Karpas-422 (cell line): ENCODE results near the gene TRIOBP. TPM values are rescaled to one million over a fixed set of nuclear protein-coding genes. Genes with fewer than 3 reads are reported as not detected.

Source experiments
- DNase-seq: peaks from one replicate; pipeline ENCODE4 v3.0.0-alpha.2; 2015
- H2AFZ ChIP-seq: fragments of 200-600 bp; sonication (generic); 2 replicates; pipeline ENCODE4 v1.6.1; 2014; ENCODE audit warnings: antibody characterized with exemption, low read length, mixed read lengths
- H3K27ac ChIP-seq: fragments of 200-600 bp; sonication (generic); 2 replicates; pipeline ENCODE4 v1.5.1; 2014; ENCODE audit warnings: mild to moderate bottlenecking, low read length, moderate library complexity
- H3K27me3 ChIP-seq: fragments of 200-600 bp; sonication (generic); 2 replicates; pipeline ENCODE4 v1.6.1; 2014; ENCODE audit warnings: low read length, mixed read lengths
- H3K36me3 ChIP-seq: fragments of 200-600 bp; sonication (generic); 2 replicates; pipeline ENCODE4 v1.6.1; 2014; ENCODE audit warnings: low read length, mixed read lengths; ENCODE audit not compliant: insufficient read depth
- H3K4me1 ChIP-seq: fragments of 200-600 bp; sonication (generic); 2 replicates; pipeline ENCODE4 v1.6.1; 2014; ENCODE audit warnings: mild to moderate bottlenecking, low read length, mixed read lengths
- H3K4me2 ChIP-seq: fragments of 200-600 bp; sonication (generic); 2 replicates; pipeline ENCODE4 v1.6.1; 2014; ENCODE audit warnings: low read length, low read depth, mild to moderate bottlenecking; ENCODE audit not compliant: poor library complexity, severe bottlenecking
- H3K4me3 ChIP-seq: fragments of 200-600 bp; sonication (generic); 2 replicates; pipeline ENCODE4 v1.5.1; 2014; ENCODE audit warnings: mild to moderate bottlenecking, antibody characterized with exemption, low read length, mixed read lengths
- H3K79me2 ChIP-seq: fragments of 200-600 bp; sonication (generic); 2 replicates; pipeline ENCODE4 v1.6.1; 2014; ENCODE audit warnings: mild to moderate bottlenecking, low read length, mixed read lengths
- H3K9ac ChIP-seq: fragments of 200-600 bp; sonication (generic); 2 replicates; pipeline ENCODE4 v1.6.0; 2014; ENCODE audit warnings: low read length
- H3K9me2 ChIP-seq: fragments of 200-600 bp; sonication (generic), shearing (Covaris generic); replicated peaks from 2 replicates; pipeline ENCODE4 v1.6.0; 2014; ENCODE audit warnings: mild to moderate bottlenecking, low read length, moderate library complexity; ENCODE audit not compliant: insufficient read depth
- H3K9me3 ChIP-seq: fragments of 300-700, 200-600 bp; sonication (generic); 2 replicates; pipeline ENCODE4 v1.6.1; 2014; ENCODE audit warnings: low read length, mixed read lengths
- H4K20me1 ChIP-seq: fragments of 200-600 bp; sonication (generic); 2 replicates; pipeline ENCODE4 v1.6.1; 2014; ENCODE audit warnings: mild to moderate bottlenecking, antibody characterized with exemption, low read length, low read depth; ENCODE audit not compliant: insufficient read depth
- total RNA-seq: library from RNA; depleted of rRNA; stranded (reverse); fragments of >200 nt; shearing (Covaris generic); gene quantifications from 2 replicates; pipeline ENCODE4 v1.2.3, GENCODE V29; 2014; ENCODE audit warnings: low replicate concordance

TRIOBP gene
- total RNA-seq, 1 experiment from 2014 or later: 14.6 TPM

GRCh38 chr22:37725551-37726240 is 28.8 kb downstream of the TRIOBP start:
- Histone ChIP-seq H3K9ac (no peak overlapping the region), H3K27me3 (no peaks in the 10 kb centered on the region), H3K79me2 (no peaks in the 10 kb centered on the region), H3K4me1 (no peaks in the 10 kb centered on the region; the same call in 1 of the 2 replicates), H3K9me3 (no peaks in the 10 kb centered on the region), H2AFZ (no peak overlapping the region), H3K9me2 (no peaks in the 10 kb centered on the region), H3K27ac (no peak overlapping the region), H3K4me2 (no peak overlapping the region), H4K20me1 (no peaks in the 10 kb centered on the region), H3K4me3 (no peak overlapping the region), H3K36me3 (no peaks in the 10 kb centered on the region)
- DNase-seq: no peak

- Histone ChIP-seq H4K20me1 (no peaks in the 10 kb centered on the region), H3K9me3 (no peaks in the 10 kb centered on the region), H3K9me2 (no peaks in the 10 kb centered on the region), H3K9ac (no peak overlapping the region), H3K4me2 (no peak overlapping the region), H2AFZ (no peak overlapping the region), H3K4me1 (no peaks in the 10 kb centered on the region; the same call in 1 of the 2 replicates), H3K27ac (no peak overlapping the region), H3K4me3 (no peak overlapping the region), H3K36me3 (no peaks in the 10 kb centered on the region), H3K27me3 (no peaks in the 10 kb centered on the region), H3K79me2 (no peaks in the 10 kb centered on the region)
- DNase-seq: peak; percentile 62
Observed at GRCh38 chr22:37726241-37726887, 29.5 kb downstream of the TRIOBP start.

DNA sequence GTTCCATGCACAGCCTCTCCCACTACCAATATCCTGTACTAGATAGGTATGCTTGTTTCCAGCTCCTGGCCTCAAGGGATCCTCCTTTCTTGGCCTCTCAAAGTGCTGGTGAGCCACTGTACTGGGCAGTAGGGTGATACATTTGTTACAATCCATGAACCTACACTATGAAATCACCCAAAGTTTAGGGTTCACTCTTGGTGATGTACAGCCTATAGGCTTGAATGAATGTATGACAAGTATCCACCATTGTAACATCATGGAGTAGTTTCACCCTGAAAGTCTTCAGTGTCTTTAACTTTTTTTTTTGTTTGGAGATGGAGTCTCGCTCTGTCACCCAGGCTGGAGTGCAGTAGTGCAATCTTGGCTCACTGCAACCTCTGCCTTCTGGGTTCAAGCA is 31.8 kb downstream of the TRIOBP start:
- H3K9me3 ChIP-seq: no peaks in the 10 kb centered on the region
- H3K4me1 ChIP-seq: no peaks in the 10 kb centered on the region; the same call in 1 of the 2 replicates
- H2AFZ ChIP-seq: no peak overlapping the region
- H3K79me2 ChIP-seq: no peaks in the 10 kb centered on the region
- no peaks in the 10 kb centered on the region for H3K27me3 ChIP-seq
- H4K20me1 ChIP-seq: no peaks in the 10 kb centered on the region
- DNase-seq: no peak
- peak overlapping the region; percentile 47; the same call in 1 of the 2 replicates for H3K27ac ChIP-seq
- H3K4me2 ChIP-seq: no peak overlapping the region
- H3K4me3 ChIP-seq: no peak overlapping the region
- no peaks in the 10 kb centered on the region for H3K9me2 ChIP-seq
- H3K36me3 ChIP-seq: no peaks in the 10 kb centered on the region
- no peak overlapping the region for H3K9ac ChIP-seq

DNA sequence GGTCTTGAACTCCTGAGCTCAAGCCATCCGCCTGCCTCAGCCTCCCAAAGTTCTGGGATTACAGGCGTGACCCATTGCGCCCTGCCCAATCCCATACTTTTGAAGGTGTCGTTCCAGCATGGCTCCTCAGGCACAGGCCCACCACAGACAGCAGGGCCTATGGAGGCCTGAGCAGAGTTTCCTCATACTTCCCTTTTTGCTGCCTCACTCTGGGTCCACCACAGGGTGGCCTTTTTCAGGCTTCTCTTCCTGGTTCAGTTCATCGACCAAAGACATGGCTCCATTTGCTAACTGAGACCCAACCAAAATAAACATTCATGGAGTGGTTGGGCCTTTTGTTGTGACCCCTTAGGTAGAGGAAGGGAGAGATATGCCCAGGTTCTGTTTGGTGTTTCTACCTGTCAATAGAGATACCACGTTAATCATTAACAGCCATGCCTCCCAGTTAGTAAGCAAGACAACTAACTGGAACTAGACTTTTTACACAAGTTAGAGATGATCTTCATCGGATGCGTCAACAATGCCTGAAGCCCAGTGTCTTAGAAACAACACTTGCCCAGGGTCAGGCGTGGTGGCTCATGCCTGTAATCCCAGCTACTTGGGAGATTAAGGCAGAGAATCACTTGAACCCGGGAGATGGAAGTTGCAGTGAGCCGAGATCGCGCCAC is 35.1 kb downstream of the TRIOBP start:
- Histone ChIP-seq H3K79me2 (no peaks in the 10 kb centered on the region), H3K27ac (no peak overlapping the region), H3K4me2 (no peak overlapping the region), H3K9ac (no peak overlapping the region), H3K4me3 (no peak overlapping the region), H3K36me3 (no peaks in the 10 kb centered on the region), H3K27me3 (no peaks in the 10 kb centered on the region), H3K9me3 (no peaks in the 10 kb centered on the region), H3K9me2 (no peaks in the 10 kb centered on the region), H4K20me1 (no peaks in the 10 kb centered on the region), H3K4me1 (no peaks in the 10 kb centered on the region; the same call in 1 of the 2 replicates), H2AFZ (no peak overlapping the region)
- peak; percentile 70 for DNase-seq

- no peaks in the 10 kb centered on the region for H3K27me3 ChIP-seq
- no peaks in the 10 kb centered on the region for H3K9me3 ChIP-seq
- no peak overlapping the region for H3K4me3 ChIP-seq
- H3K79me2 ChIP-seq: no peaks in the 10 kb centered on the region
- no peak for DNase-seq
- H3K36me3 ChIP-seq: no peaks in the 10 kb centered on the region
- H3K9ac ChIP-seq: no peak overlapping the region
- H2AFZ ChIP-seq: no peak overlapping the region
- no peaks in the 10 kb centered on the region for H4K20me1 ChIP-seq
- no peaks in the 10 kb centered on the region; the same call in 1 of the 2 replicates for H3K4me1 ChIP-seq
- H3K27ac ChIP-seq: no peak overlapping the region
- H3K4me2 ChIP-seq: no peak overlapping the region
- H3K9me2 ChIP-seq: no peaks in the 10 kb centered on the region
Observed at GRCh38 chr22:37732699-37733607, 36.1 kb downstream of the TRIOBP start.

DNA sequence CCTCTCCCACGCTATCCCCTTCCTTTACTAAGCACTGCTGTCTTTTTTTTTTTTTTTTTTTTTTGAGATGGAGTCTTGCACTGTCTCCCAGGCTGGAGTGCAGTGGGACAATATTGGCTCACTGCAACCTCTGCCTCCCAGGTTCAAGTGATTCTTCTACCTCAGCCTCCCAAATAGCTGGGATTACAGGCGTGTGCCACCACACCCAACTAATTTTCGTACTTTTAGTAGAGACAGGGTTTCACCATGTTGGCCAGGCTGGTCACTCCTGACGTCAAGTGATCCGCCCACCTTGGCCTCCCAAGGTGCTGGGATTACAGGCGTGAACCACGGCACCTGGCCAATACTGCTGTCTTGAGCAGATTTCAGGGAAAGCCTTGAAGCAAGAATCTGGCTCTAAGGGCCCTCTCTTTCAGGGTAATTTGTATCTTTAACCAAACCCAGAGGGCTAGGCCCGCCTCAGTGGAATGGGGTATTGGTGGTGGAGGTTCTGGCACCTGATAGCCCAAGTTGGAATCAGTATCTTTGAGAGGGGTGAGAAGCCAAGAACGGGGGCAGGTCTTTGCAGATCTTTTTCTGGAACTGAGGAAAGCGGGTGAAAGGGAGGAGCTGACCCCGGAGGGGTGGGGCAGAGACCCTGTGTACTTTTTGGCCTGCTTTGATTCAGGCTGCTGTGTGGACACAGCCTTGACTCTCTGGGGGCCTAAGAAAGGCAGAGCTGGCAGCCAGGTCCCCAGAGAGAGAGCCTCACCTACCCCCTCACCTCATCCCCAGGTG is 37.0 kb downstream of the TRIOBP start:
- Histone ChIP-seq H3K4me2 (no peak overlapping the region), H3K9ac (no peak overlapping the region), H3K4me3 (no peak overlapping the region), H3K27me3 (no peaks in the 10 kb centered on the region), H3K79me2 (no peaks in the 10 kb centered on the region), H3K27ac (no peak overlapping the region), H3K9me2 (no peaks in the 10 kb centered on the region), H3K9me3 (no peaks in the 10 kb centered on the region), H4K20me1 (no peaks in the 10 kb centered on the region), H2AFZ (no peak overlapping the region), H3K36me3 (no peaks in the 10 kb centered on the region), H3K4me1 (no peaks in the 10 kb centered on the region)
- DNase-seq: no peak

- H3K4me3 ChIP-seq: no peak overlapping the region
- H3K9me3 ChIP-seq: no peaks in the 10 kb centered on the region
- no peaks in the 10 kb centered on the region for H3K36me3 ChIP-seq
- H4K20me1 ChIP-seq: no peaks in the 10 kb centered on the region
- H3K9ac ChIP-seq: no peak overlapping the region
- no peaks in the 10 kb centered on the region for H3K4me1 ChIP-seq
- no peak for DNase-seq
- H2AFZ ChIP-seq: no peak overlapping the region
- H3K79me2 ChIP-seq: no peaks in the 10 kb centered on the region
- H3K27me3 ChIP-seq: no peaks in the 10 kb centered on the region
- H3K27ac ChIP-seq: no peak overlapping the region
- no peaks in the 10 kb centered on the region for H3K9me2 ChIP-seq
- no peak overlapping the region for H3K4me2 ChIP-seq
Observed at GRCh38 chr22:37734402-37734700, 37.5 kb downstream of the TRIOBP start.
